Measurements from ENCODE around the gene CUX1.

The CUX1 gene

GRCh38 chr7:102061981-102062390, 244.6 kb downstream of the CUX1 start:
- peaks cover 24% of the 10 kb centered on the region for H3K4me1 ChIP-seq (ENCODE audit: control insufficient read depth, insufficient read depth, low read length)
- no peaks in the 10 kb centered on the region for H3K9me3 ChIP-seq (ENCODE audit: control insufficient read depth, low read length)
- no peaks in the 10 kb centered on the region for H3K36me3 ChIP-seq (ENCODE audit: control insufficient read depth, insufficient read depth, low read length)
- H3K4me3 ChIP-seq (ENCODE audit: low read length) = no peak overlapping the region
- no peaks in the 10 kb centered on the region for H3K27me3 ChIP-seq (ENCODE audit: control insufficient read depth, insufficient read depth, low read length)
- no peak overlapping the region for H3K9ac ChIP-seq (ENCODE audit: low read length)

DNA sequence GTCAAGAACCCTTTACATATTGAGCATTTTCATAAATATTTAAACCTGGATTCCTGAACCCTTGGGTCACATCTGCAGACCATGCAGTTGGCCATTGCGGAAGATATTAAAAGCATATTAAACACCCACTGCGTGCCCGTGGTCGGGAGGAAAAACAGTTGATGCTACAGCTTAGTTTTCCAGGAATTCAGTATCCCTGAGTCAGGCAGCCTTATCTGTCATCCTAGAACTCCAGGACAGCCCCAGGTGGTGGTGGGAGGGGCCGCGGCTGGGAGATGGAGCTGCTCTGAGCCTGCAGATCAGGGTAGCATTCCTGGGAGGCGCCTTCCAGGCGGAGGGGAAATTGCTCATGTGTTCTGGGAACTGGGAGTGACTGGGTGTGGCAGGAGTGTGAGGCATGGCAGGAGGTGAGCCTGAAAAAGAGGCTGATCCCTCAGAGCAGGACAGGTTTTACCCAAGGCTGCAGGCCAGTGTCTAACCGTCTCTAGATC, 246.3 kb downstream of the CUX1 start:
- Histone ChIP-seq H3K9ac (ENCODE audit: low read length) (no peak overlapping the region), H3K4me1 (ENCODE audit: control insufficient read depth, insufficient read depth, low read length) (peaks cover 24% of the 10 kb centered on the region), H3K36me3 (ENCODE audit: control insufficient read depth, insufficient read depth, low read length) (no peaks in the 10 kb centered on the region), H3K9me3 (ENCODE audit: control insufficient read depth, low read length) (no peaks in the 10 kb centered on the region), H3K27me3 (ENCODE audit: control insufficient read depth, insufficient read depth, low read length) (no peaks in the 10 kb centered on the region), H3K4me3 (ENCODE audit: low read length) (no peak overlapping the region)

DNA sequence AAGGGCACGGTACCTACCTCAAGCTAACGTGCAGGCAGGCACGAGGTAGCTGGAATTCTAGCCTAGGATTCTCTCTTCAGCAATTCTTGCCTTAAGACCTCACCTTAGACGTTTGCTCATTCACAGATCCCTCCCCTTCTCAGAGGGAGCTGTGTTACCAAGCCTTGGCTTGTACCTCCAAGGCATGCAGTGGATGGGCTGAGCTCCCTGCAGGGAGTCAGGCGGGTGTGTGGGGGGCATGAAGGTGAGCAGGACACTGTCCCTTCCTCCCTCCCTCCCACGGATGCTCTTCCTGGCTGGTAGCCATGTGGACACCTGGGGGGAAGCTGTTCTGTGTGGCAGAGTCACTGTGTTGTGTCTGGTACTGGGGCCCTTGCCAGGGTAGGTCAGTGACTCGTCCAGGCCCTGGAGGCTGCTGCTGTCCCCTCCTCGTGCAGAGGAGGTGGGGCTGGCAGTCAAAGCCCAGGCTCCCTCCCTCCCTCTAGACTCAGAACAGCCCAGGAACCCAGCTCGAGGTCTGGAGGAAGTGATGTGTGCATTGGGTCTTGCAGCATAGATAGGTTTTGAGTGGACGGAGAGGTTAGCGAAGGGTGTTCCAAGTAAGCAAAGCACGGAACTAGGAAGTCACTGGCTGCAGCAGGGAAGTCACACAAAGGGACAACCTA, 247.1 kb downstream of the CUX1 start:
- Histone ChIP-seq H3K36me3 (ENCODE audit: control insufficient read depth, insufficient read depth, low read length) (no peaks in the 10 kb centered on the region), H3K4me3 (ENCODE audit: low read length) (no peak overlapping the region), H3K9me3 (ENCODE audit: control insufficient read depth, low read length) (no peaks in the 10 kb centered on the region), H3K4me1 (ENCODE audit: control insufficient read depth, insufficient read depth, low read length) (peaks cover 29% of the 10 kb centered on the region), H3K9ac (ENCODE audit: low read length) (no peak overlapping the region), H3K27me3 (ENCODE audit: control insufficient read depth, insufficient read depth, low read length) (no peaks in the 10 kb centered on the region)

GRCh38 chr7:102065226-102065625, 247.8 kb downstream of the CUX1 start:
- no peak overlapping the region for H3K4me3 ChIP-seq (ENCODE audit: low read length)
- no peaks in the 10 kb centered on the region for H3K27me3 ChIP-seq (ENCODE audit: control insufficient read depth, insufficient read depth, low read length)
- H3K9me3 ChIP-seq (ENCODE audit: control insufficient read depth, low read length) = no peaks in the 10 kb centered on the region
- no peaks in the 10 kb centered on the region for H3K36me3 ChIP-seq (ENCODE audit: control insufficient read depth, insufficient read depth, low read length)
- no peak overlapping the region for H3K9ac ChIP-seq (ENCODE audit: low read length)
- peaks cover 34% of the 10 kb centered on the region for H3K4me1 ChIP-seq (ENCODE audit: control insufficient read depth, insufficient read depth, low read length)

GRCh38 chr7:102066476-102066875, 249.1 kb downstream of the CUX1 start:
- H3K4me3 ChIP-seq (ENCODE audit: low read length) = no peak overlapping the region
- H3K9me3 ChIP-seq (ENCODE audit: control insufficient read depth, low read length) = no peaks in the 10 kb centered on the region
- H3K4me1 ChIP-seq (ENCODE audit: control insufficient read depth, insufficient read depth, low read length) = peaks cover 34% of the 10 kb centered on the region
- H3K27me3 ChIP-seq (ENCODE audit: control insufficient read depth, insufficient read depth, low read length) = no peaks in the 10 kb centered on the region
- no peaks in the 10 kb centered on the region for H3K36me3 ChIP-seq (ENCODE audit: control insufficient read depth, insufficient read depth, low read length)
- no peak overlapping the region for H3K9ac ChIP-seq (ENCODE audit: low read length)

GRCh38 chr7:102068846-102069245, 251.4 kb downstream of the CUX1 start:
- Histone ChIP-seq H3K27me3 (ENCODE audit: control insufficient read depth, insufficient read depth, low read length) (no peaks in the 10 kb centered on the region), H3K9me3 (ENCODE audit: control insufficient read depth, low read length) (no peaks in the 10 kb centered on the region), H3K4me1 (ENCODE audit: control insufficient read depth, insufficient read depth, low read length) (peaks cover 27% of the 10 kb centered on the region), H3K4me3 (ENCODE audit: low read length) (no peak overlapping the region), H3K36me3 (ENCODE audit: control insufficient read depth, insufficient read depth, low read length) (no peaks in the 10 kb centered on the region), H3K9ac (ENCODE audit: low read length) (no peak overlapping the region)

DNA sequence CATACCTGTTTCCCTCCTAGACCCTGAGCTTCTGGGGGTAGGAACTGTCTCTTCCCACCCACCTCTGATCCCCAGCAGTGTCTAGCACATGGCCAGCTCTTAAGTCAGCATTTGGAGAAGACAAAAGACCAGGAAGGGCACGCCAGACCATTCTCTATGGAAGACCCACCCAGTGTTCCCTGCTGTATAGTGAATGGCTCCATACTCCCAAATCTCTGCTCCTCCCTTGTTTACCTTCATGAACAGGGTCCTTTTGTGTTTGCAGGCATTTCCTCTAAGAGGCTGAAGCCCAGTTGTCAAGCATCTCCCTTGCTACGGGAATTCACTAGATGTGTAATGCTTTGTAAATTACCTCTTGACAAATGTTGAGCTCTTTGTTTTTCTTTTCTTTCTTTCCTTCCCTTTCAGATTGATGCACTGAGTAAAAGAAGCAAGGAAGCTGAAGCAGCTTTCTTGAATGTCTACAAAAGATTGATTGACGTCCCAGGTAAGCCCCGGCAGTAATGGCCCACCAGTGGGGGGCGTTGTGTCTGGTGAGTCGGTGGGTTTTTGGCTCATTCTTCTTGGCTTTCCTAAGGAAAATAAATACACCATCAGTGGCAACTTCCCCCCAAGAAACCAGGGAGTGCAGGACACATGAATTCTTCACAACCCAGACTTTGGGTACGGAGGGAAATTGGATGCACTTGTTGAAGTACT, 252.7 kb downstream of the CUX1 start:
- Histone ChIP-seq H3K4me3 (ENCODE audit: low read length) (no peak overlapping the region), H3K9me3 (ENCODE audit: control insufficient read depth, low read length) (no peaks in the 10 kb centered on the region), H3K36me3 (ENCODE audit: control insufficient read depth, insufficient read depth, low read length) (no peaks in the 10 kb centered on the region), H3K27me3 (ENCODE audit: control insufficient read depth, insufficient read depth, low read length) (no peaks in the 10 kb centered on the region), H3K4me1 (ENCODE audit: control insufficient read depth, insufficient read depth, low read length) (peaks cover 23% of the 10 kb centered on the region), H3K9ac (ENCODE audit: low read length) (no peak overlapping the region)

DNA sequence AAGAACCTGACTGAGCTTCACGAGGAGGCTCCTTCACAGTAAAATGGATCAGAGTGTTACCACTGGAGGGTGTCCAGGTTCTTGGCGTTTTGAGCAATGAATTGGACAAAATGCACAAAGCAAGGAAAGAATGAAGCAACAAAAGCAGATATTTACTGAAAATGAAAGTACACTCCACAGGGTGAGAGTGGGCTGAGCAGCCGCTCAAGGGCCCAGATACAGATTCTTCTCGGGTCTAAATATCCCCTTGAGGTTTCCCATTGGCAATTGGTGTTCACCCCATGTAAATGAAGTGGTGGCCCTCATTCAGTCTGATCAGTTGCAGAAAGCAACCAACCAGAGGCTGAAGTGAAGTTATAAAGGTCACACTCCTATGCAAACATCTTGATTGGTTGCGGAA, 254.6 kb downstream of the CUX1 start:
- Histone ChIP-seq H3K4me1 (ENCODE audit: control insufficient read depth, insufficient read depth, low read length) (peaks cover 20% of the 10 kb centered on the region), H3K27me3 (ENCODE audit: control insufficient read depth, insufficient read depth, low read length) (no peaks in the 10 kb centered on the region), H3K9ac (ENCODE audit: low read length) (no peak overlapping the region), H3K36me3 (ENCODE audit: control insufficient read depth, insufficient read depth, low read length) (no peaks in the 10 kb centered on the region), H3K9me3 (ENCODE audit: control insufficient read depth, low read length) (no peaks in the 10 kb centered on the region), H3K4me3 (ENCODE audit: low read length) (no peak overlapping the region)

DNA sequence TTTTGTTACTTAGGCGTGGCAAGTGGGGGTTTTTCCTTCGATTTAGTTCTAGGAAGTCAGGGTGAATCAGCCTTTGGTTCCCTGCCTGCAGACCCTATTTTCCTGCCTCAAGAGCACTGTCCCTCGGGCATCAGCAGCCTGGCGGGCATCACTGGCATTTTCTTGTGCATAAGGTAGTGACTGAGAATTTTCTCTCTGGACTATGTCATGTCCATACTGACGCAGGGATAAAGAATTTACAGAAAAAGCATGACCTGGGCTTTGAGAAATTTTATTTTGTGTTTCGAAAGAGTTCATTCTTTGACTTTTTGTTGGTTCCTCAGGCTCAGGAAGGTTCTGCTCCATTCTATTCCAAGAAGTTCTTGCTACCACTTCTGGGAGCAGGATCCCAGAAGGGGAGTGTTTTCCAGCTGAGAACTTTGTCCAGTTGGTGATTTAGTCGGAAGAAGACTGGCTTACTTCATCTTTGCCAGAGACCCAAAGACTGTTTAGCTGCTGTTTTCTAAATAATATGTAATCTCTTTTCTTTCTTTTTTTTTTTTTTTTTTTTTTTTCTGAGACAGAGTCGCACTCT, 255.3 kb downstream of the CUX1 start:
- Histone ChIP-seq H3K9ac (ENCODE audit: low read length) (no peak overlapping the region), H3K9me3 (ENCODE audit: control insufficient read depth, low read length) (no peaks in the 10 kb centered on the region), H3K4me1 (ENCODE audit: control insufficient read depth, insufficient read depth, low read length) (peaks cover 20% of the 10 kb centered on the region), H3K4me3 (ENCODE audit: low read length) (no peak overlapping the region), H3K27me3 (ENCODE audit: control insufficient read depth, insufficient read depth, low read length) (no peaks in the 10 kb centered on the region), H3K36me3 (ENCODE audit: control insufficient read depth, insufficient read depth, low read length) (no peaks in the 10 kb centered on the region)

GRCh38 chr7:102073931-102074880, 256.8 kb downstream of the CUX1 start:
- Histone ChIP-seq H3K4me1 (ENCODE audit: control insufficient read depth, insufficient read depth, low read length) (peaks cover 19% of the 10 kb centered on the region), H3K4me3 (ENCODE audit: low read length) (no peak overlapping the region)

GRCh38 chr7:102075126-102075525, 257.7 kb downstream of the CUX1 start:
- Histone ChIP-seq H3K4me3 (ENCODE audit: low read length) (no peak overlapping the region), H3K4me1 (ENCODE audit: control insufficient read depth, insufficient read depth, low read length) (peaks cover 11% of the 10 kb centered on the region), H3K9me3 (ENCODE audit: control insufficient read depth, low read length) (no peaks in the 10 kb centered on the region), H3K27me3 (ENCODE audit: control insufficient read depth, insufficient read depth, low read length) (no peaks in the 10 kb centered on the region), H3K9ac (ENCODE audit: low read length) (no peak overlapping the region), H3K36me3 (ENCODE audit: control insufficient read depth, insufficient read depth, low read length) (no peaks in the 10 kb centered on the region)

More at GRCh38 chr7:102073931-102074880, 256.8 kb downstream of the CUX1 start:
- Histone ChIP-seq H3K9me3 (ENCODE audit: control insufficient read depth, low read length) (no peaks in the 10 kb centered on the region), H3K27me3 (ENCODE audit: control insufficient read depth, insufficient read depth, low read length) (no peaks in the 10 kb centered on the region), H3K36me3 (ENCODE audit: control insufficient read depth, insufficient read depth, low read length) (no peaks in the 10 kb centered on the region), H3K9ac (ENCODE audit: low read length) (no peak overlapping the region)
